Type B pancreatic cell (in vitro differentiated cells): ENCODE results near the gene NPC1L1. TPM values are rescaled to one million over a fixed set of nuclear protein-coding genes. Genes with fewer than 3 reads are reported as not detected.

ENCODE experiments used
- DNase-seq: peaks from one replicate; pipeline ENCODE4 v3.0.0; 2021; ENCODE audit warnings: mixed read lengths; ENCODE audit not compliant: unreplicated experiment; ENCODE audit errors: extremely low spot score
- H3K27ac Mint-ChIP-seq: 2 replicates; pipeline ENCODE4 v1.8.0; 2021; ENCODE audit warnings: mild to moderate bottlenecking, mixed read lengths
- H3K27me3 Mint-ChIP-seq: 2 replicates; pipeline ENCODE4 v1.8.0; 2021; ENCODE audit warnings: mixed read lengths
- H3K36me3 Mint-ChIP-seq: 2 replicates; pipeline ENCODE4 v1.8.0; 2021; ENCODE audit warnings: mixed read lengths
- H3K4me1 Mint-ChIP-seq: one replicate; pipeline ENCODE4 v1.8.0; 2021; ENCODE audit warnings: mixed read lengths; ENCODE audit not compliant: unreplicated experiment
- H3K4me3 Mint-ChIP-seq: 2 replicates; pipeline ENCODE4 v1.8.0; 2021; ENCODE audit warnings: mild to moderate bottlenecking, mixed read lengths
- H3K9me3 Mint-ChIP-seq: 2 replicates; pipeline ENCODE4 v1.8.0; 2021; ENCODE audit warnings: mixed read lengths
- CTCF ChIP-seq: fragments of 200-600 bp; sonication (generic); conservative IDR thresholded peaks from 2 replicates; pipeline ENCODE4 v1.5.0; 2021; ENCODE audit warnings: antibody characterized with exemption, mild to moderate bottlenecking
- long read RNA-seq: library from polyadenylated mRNA; unstranded; transcript quantifications from one replicate; pipeline ENCODE4 v2.0.0, GENCODE V29; 2020
- total RNA-seq: library from RNA; stranded (reverse); gene quantifications from 2 replicates; pipeline ENCODE4 v1.2.1, GENCODE V29; 2021; ENCODE audit warnings: low replicate concordance

NPC1L1 gene
- 8.8 and 11.0 TPM in 2 replicates for total RNA-seq
- long read RNA-seq, partial matches to known transcripts: 1 of 3 reads
- long read RNA-seq, other reads (novel, unspliced or antisense): 2 of 3 reads

GRCh38 chr7:44541028-44541869, at the start of gene NPC1L1:
TSS of gene NPC1L1 (minus strand) at chr7:44541330. CDS start at chr7:44541259, 71 bp downstream.
- no peak for TF ChIP-seq CTCF
- DNase-seq: no peak
- Mint-ChIP-seq H3K9me3 (peaks cover 4% of the 10 kb centered on the region), H3K36me3 (no peaks in the 10 kb centered on the region), H3K4me3 (no peak within 1 kb of the TSS), H3K27ac (peak within 1 kb of the TSS; percentile 72), H3K27me3 (no peaks in the 10 kb centered on the region), H3K4me1 (peaks cover 8% of the 10 kb centered on the region)

GRCh38 chr7:44590910-44591309, 49.8 kb upstream of the NPC1L1 start:
- Mint-ChIP-seq H3K9me3 (no peaks in the 10 kb centered on the region), H3K4me1 (no peaks in the 10 kb centered on the region), H3K27ac (no peak overlapping the region), H3K4me3 (no peak overlapping the region), H3K36me3 (no peaks in the 10 kb centered on the region), H3K27me3 (peaks cover 14% of the 10 kb centered on the region)
- DNase-seq: no peak
- TF ChIP-seq CTCF: no peak

- Mint-ChIP-seq H3K4me1 (no peaks in the 10 kb centered on the region), H3K36me3 (no peaks in the 10 kb centered on the region), H3K27ac (no peak overlapping the region), H3K9me3 (no peaks in the 10 kb centered on the region), H3K27me3 (peaks cover 9% of the 10 kb centered on the region), H3K4me3 (no peak overlapping the region)
- peak; percentile 71 for TF ChIP-seq CTCF
- DNase-seq: no peak
These were observed 46.9 kb upstream of the NPC1L1 start for GRCh38 chr7:44587843-44588711.

- TF ChIP-seq CTCF: no peak
- Mint-ChIP-seq H3K27me3 (peaks cover 9% of the 10 kb centered on the region), H3K4me1 (peaks cover 17% of the 10 kb centered on the region), H3K4me3 (peak overlapping the region; percentile 92), H3K9me3 (no peaks in the 10 kb centered on the region), H3K36me3 (peaks cover 13% of the 10 kb centered on the region), H3K27ac (peak overlapping the region; percentile 98)
- no peak for DNase-seq
These were observed 42.2 kb upstream of the NPC1L1 start for GRCh38 chr7:44583146-44583865.
